GM18907 (cell line): ENCODE results near the gene FTCD.
"Not testable (repeated sequence)": the region's sequence is repeated elsewhere in the genome, so short reads cannot be mapped to it uniquely, and the experiment has no call there.

ENCODE experiments used
- ATAC-seq: cut with Tn5 transposase; IDR thresholded peaks from one replicate; pipeline ENCODE4 v1.9.1; 2021; ENCODE audit warnings: mild to moderate bottlenecking, moderate library complexity; ENCODE audit not compliant: unreplicated experiment

Gene FTCD

GRCh38 chr21:46155514-46156377 lies at the start of gene FTCD:
TSS of gene FTCD (minus strand) at chr21:46155579. CDS start at chr21:46155523, 56 bp downstream.
- ATAC-seq, result no peak

DNA sequence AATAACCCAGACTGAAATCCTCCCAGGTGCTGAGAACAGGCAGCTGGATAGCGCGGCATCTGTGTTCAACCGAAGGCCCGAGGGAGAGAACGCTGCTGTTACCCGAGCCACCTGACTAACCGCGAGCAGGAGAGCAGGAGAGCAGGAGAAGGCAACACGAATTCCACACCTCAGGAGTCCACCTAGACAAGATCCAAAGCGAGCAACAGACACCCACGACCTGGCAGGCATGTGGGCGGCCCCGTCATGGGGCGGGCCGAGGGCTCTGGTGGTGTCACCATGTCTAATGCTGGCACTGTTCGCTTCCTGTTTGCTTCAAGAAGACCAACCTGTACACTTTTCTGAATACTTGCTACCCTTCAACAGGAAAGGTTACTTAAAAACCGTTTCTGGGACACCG lies 49.8 kb upstream of the FTCD start:
- ATAC-seq, result no peak

- no peak for ATAC-seq
These were observed 47.8 kb upstream of the FTCD start for GRCh38 chr21:46203203-46203600.

GRCh38 chr21:46202592-46203202 lies 47.3 kb upstream of the FTCD start:
- ATAC-seq, result no peak

DNA sequence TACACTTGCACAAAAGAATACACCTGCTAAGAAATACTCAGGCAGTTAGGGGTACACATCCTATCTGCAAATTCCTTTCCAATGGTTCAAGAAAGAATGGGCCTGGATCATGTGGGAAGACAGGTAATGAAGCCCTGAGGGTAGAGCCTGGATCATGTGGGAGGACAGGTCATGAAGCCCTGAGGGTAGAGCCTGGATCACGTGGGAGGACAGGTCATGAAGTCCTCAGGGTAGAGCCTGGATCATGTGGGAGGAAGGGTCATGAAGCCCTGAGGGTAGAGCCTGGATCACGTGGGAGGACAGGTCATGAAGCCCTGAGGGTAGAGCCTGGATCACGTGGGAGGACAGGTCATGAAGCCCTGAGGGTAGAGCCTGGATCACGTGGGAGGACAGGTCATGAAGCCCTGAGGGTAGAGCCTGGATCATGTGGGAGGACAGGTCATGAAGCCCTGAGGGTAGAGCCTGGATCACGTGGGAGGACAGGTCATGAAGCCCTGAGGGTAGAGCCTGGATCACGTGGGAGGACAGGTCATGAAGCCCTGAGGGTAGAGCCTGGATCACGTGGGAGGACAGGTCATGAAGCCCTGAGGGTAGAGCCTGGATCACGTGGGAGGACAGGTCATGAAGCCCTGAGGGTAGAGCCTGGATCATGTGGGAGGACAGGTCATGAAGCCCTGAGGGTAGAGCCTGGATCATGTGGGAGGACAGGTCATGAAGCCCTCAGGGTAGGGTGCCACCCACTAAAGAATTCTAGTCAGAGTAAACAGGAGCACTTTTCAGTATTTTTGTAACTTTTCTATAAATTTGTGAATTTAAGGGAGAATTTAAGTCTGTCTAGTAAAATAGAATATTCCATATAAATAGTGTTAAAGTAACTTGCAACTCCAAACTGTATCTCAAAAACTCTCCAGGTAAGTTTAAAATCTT lies 45.8 kb upstream of the FTCD start:
- ATAC-seq, result not testable (repeated sequence)

- no peak for ATAC-seq
These were observed 44.3 kb upstream of the FTCD start for GRCh38 chr21:46199436-46200373.

GRCh38 chr21:46196733-46197132 lies 41.4 kb upstream of the FTCD start:
- no peak for ATAC-seq

DNA sequence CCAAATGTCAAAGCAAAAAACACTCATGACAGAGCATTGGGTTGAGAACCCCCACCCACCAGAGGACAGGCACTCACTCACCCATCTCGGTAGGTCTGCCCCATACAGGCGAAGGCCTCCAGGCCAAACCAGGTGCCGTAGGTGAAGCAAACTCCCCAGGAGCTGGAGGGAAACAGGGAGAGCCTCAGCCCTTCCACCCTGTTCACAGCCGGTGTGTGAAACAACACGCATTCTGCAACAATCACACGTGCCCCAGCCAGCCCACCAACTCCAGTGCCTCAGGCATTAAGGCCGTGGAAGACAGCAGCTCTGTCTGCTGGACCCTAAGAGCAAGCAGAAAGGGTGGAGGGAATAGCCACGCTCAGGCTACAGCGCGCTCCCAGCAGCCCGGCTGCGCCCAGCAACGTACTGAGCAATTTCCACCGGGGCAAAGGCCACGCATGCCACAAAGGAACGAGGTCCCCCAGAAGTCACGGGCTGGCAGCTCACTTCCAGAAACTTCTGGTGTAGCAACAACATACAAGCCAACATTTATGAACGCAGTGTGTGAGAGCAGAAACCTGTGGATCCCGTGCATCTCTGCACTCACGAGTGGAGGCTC lies 40.3 kb upstream of the FTCD start:
- no peak for ATAC-seq

DNA sequence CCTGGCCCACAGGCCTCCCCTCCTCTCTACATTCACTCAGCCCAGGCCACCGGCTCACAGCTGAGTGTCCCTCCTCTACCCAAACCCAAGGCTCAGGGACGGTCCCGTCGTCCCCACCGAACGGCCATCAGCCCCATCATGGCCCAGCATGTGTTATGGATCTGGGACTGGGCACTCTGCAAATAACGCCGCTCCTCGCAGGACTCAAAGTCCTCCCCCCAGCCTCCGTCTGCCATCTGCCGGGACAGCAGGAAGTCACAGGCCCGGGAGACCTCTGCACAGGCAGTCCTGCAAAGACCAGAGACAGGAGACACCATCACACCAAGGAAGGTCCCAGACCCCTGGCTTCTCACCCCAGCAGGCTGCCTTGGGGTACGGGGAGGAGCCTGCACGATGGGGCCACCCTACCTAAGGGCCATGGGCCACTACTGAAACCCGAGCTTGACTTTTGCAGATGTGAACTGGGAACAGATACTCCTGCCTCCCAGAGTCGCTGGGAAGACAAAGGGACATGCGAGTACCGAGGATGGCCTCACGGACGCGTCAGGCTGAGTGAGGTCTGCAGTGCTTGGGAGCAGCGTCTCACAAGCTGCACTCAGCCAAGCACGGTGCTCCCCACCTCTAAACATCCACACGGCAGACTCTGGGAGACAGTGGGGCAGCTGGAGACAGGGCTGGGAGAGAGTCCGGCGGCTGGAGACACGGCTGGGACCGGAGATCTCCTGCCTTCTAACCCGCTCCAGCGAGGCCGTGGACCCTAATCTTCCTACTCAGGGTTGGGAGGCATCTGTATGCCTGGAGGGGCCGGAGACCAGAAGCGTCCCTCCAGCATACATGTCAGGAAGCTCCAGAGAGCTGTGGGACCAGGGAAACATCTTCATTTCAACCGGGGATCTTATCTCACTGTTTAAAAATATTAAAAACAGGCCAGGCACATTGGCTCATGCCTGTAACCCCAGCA lies 39.3 kb upstream of the FTCD start:
- no peak for ATAC-seq

- ATAC-seq, result no peak
These were observed 38.5 kb upstream of the FTCD start for GRCh38 chr21:46193829-46194373.

DNA sequence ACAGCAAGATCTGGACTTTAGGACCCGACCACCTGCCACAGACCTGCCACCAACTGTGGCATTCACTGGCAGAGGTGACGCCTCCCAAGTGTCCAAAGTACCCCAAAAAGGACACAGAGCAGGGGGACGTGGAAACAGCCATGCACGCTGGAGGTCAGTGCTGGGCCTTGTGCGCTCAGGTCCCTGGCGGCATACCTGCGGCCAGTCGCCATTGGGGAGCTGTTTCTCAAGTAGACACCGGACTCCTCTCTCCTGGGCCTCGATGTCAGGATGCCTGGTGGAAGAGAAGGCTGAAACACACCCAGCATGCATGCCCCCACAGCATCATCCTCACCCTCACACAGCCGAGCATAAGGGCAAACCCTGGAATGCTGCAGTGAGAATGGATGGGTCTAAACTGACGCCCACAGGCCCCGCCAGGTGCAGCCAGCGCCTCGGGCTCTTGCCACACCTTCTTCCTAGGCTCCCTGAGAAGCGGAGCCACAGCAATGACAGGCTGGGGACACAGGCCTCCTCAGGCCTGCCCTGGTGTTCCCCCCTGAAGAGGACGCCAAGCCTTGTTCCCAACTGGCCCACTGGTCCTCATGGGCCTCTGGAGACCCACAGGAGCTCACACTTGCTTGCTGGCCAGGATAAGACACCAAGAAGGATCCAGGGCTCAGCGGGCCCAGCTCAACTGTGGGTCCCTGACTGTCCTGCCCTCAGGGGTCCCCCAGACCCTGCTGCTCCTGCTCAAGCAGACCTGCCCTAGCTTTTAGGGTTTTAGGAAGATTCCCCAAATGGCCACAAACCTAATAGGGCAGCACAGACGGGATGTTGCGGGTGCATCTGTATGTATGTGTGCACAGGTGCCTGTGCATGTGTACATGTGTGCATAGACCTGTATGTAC lies 36.6 kb upstream of the FTCD start:
- no peak for ATAC-seq

DNA sequence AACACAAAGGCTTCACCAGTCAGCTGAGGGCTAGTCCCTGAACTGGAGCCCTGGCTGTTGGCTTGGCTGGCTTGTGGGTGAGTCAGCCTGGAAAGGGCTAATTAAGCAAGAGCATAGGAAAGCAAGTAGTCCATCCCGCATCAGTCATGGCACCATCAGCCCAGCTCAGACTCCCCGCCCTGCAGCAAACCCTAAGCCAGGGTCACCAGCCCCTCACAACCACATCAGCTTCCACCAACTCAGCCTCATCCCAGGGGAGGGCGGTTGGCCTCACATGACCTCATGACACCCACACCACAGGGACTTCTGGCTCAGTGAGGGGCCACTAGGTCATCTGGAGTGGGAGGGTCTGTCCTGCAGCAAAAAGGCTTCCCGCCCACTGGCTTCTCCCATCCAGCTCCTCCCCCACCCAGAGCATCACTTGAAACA lies 35.9 kb upstream of the FTCD start:
- ATAC-seq, result no peak

- ATAC-seq, result no peak
These were observed 35.2 kb upstream of the FTCD start for GRCh38 chr21:46190491-46191131.

DNA sequence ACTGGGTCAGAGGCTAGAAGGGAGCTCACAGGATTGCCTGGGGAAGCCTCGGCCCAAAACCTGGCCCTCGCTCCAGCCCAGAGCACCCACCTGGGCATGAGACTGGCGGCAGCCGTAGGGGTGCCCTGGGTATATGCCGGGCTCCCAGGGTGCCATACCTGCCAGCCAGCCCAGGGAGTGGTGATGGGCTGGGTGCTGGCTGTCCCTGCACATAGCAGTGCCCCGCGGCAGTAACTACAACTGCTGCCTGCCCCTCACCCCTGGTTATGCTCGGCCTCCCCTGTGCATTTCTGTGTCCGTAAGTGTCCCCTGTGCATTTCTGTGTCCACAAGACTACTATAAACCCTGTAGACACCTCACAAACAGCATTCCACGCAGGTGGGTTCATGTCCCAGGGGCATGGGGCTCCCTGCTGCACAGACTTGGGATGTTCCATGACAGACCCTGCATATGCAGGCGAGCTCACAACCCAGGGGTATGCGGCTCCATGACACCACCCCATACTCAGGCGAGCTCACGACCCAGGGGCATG lies 34.6 kb upstream of the FTCD start:
- ATAC-seq, result no peak

DNA sequence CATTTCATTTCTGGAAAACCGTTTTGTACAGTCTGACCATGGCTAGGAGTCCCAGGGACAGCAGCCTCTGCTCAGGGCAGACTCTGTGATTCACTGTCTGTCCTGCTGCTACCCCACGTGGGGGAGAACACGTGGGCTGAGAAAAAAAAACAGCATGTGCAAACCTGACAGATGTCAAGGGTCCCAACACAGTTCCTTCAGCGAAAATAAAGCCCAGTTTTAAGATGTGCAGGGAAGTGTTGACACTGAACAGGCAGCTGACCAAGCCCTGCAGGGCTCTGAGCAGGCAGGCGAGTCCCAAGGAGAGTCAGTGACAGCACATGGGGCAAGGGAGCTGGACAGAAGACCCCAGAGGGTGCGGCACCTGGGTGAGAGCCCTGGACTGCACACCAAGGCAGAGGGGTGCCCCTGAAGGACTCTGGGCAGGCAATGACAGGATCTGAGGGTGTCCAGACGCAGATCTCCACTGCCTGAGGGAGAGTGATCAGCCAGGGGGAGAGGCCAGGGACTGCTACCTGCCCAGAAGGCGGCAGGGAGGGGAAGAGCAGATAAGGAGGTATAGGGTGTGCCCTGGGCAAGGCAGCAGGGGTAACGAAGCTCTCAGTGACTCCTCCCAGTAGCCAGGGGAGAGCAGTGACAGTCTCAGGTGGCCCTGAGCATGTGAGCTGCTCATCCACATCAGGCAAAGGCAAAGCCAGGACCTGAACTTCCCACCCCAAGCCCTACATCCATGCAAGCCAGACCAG lies 34.0 kb upstream of the FTCD start:
- no peak for ATAC-seq
